ENCODE data around the gene DNAH17.
A peak's percentile ranks its signal among the peaks of the same experiment; 100 is the strongest.
"Not testable (repeated sequence)": the region's sequence is repeated elsewhere in the genome, so short reads cannot be mapped to it uniquely, and the experiment has no call there.

DNAH17 gene

GRCh38 chr17:78522031-78522809 lies 55.0 kb downstream of the DNAH17 start:
- no peak for DNase-seq

GRCh38 chr17:78517421-78517820 lies 59.8 kb downstream of the DNAH17 start:
- DNase-seq = no peak

- DNase-seq = no peak
Measured at GRCh38 chr17:78515480-78515879, 61.7 kb downstream of the DNAH17 start.

GRCh38 chr17:78514521-78514920 lies 62.7 kb downstream of the DNAH17 start:
- no peak for DNase-seq

- DNase-seq = no peak
Measured at GRCh38 chr17:78512976-78513375, 64.2 kb downstream of the DNAH17 start.

- no peak for DNase-seq
Measured at GRCh38 chr17:78510141-78511075, 66.8 kb downstream of the DNAH17 start.

- DNase-seq = no peak
Measured at GRCh38 chr17:78507526-78507925, 69.7 kb downstream of the DNAH17 start.

GRCh38 chr17:78506454-78507309 lies 70.5 kb downstream of the DNAH17 start:
- DNase-seq = no peak

GRCh38 chr17:78504156-78504925 lies 72.9 kb downstream of the DNAH17 start:
- DNase-seq = no peak

- not testable (repeated sequence) for DNase-seq
Measured at GRCh38 chr17:78503388-78503787, 73.8 kb downstream of the DNAH17 start.

GRCh38 chr17:78502611-78503148 lies 74.5 kb downstream of the DNAH17 start:
- DNase-seq = no peak

- DNase-seq = no peak
Measured at GRCh38 chr17:78501241-78502036, 75.8 kb downstream of the DNAH17 start.

GRCh38 chr17:78500806-78501205 lies 76.4 kb downstream of the DNAH17 start:
- DNase-seq = no peak

GRCh38 chr17:78499715-78500540 lies 77.3 kb downstream of the DNAH17 start:
- no peak for DNase-seq

- no peak for DNase-seq
Measured at GRCh38 chr17:78498848-78499247, 78.3 kb downstream of the DNAH17 start.

- peak; percentile 71 for DNase-seq
Measured at GRCh38 chr17:78497115-78497540, 80.1 kb downstream of the DNAH17 start.

- no peak for DNase-seq
Measured at GRCh38 chr17:78496311-78496710, 80.9 kb downstream of the DNAH17 start.

- DNase-seq = no peak
Measured at GRCh38 chr17:78495634-78496033, 81.6 kb downstream of the DNAH17 start.

GRCh38 chr17:78494696-78495330 lies 82.4 kb downstream of the DNAH17 start:
- no peak for DNase-seq
